Glutamatergic neuron (in vitro differentiated cells): ENCODE data around the gene METTL21C. TPM values are rescaled to one million over a fixed set of nuclear protein-coding genes. Genes with fewer than 3 reads are reported as not detected.

Experiments used
- DNase-seq: peaks from one replicate; pipeline ENCODE4 v3.0.0; 2022
- H3K27ac Mint-ChIP-seq: one replicate; pipeline ENCODE4 v1.8.0; 2020; ENCODE audit warnings: mild to moderate bottlenecking, mixed read lengths, inconsistent platforms; ENCODE audit not compliant: unreplicated experiment
- H3K27me3 Mint-ChIP-seq: one replicate; pipeline ENCODE4 v1.8.0; 2020; ENCODE audit warnings: mild to moderate bottlenecking, moderate library complexity, mixed read lengths, inconsistent platforms; ENCODE audit not compliant: unreplicated experiment
- H3K36me3 Mint-ChIP-seq: one replicate; pipeline ENCODE4 v1.8.0; 2020; ENCODE audit warnings: mild to moderate bottlenecking, mixed read lengths, inconsistent platforms; ENCODE audit not compliant: unreplicated experiment
- H3K4me1 Mint-ChIP-seq: one replicate; pipeline ENCODE4 v1.8.0; 2020; ENCODE audit warnings: mild to moderate bottlenecking, low read depth, mixed read lengths, inconsistent platforms; ENCODE audit not compliant: unreplicated experiment
- H3K4me3 Mint-ChIP-seq: one replicate; pipeline ENCODE4 v1.8.0; 2020; ENCODE audit warnings: mild to moderate bottlenecking, mixed read lengths, inconsistent platforms; ENCODE audit not compliant: unreplicated experiment
- H3K9me3 Mint-ChIP-seq: one replicate; pipeline ENCODE4 v1.8.0; 2020; ENCODE audit warnings: mild to moderate bottlenecking, moderate library complexity, mixed read lengths, inconsistent platforms; ENCODE audit not compliant: unreplicated experiment
- CTCF ChIP-seq: fragments of 200-600 bp; sonication (generic); IDR thresholded peaks from one replicate; pipeline ENCODE4 v1.5.0; 2021; ENCODE audit not compliant: partially characterized antibody, unreplicated experiment
- total RNA-seq: library from RNA; stranded (reverse); fragmentation: NEBNext Ultra II Directional; extraction: Animal tissue kit (Norgen Biotek cat#: 25700); gene quantifications from one replicate; pipeline ENCODE4 v1.2.1, GENCODE V29; 2021; ENCODE audit not compliant: unreplicated experiment

Gene METTL21C
- total RNA-seq, 1 donor from 2014 or later: not detected

- TF ChIP-seq CTCF: no peak
- Mint-ChIP-seq H3K27ac (no peak overlapping the region), H3K4me1 (no peaks in the 10 kb centered on the region), H3K4me3 (no peak overlapping the region), H3K9me3 (no peaks in the 10 kb centered on the region), H3K27me3 (no peaks in the 10 kb centered on the region), H3K36me3 (peaks cover 11% of the 10 kb centered on the region)
- no peak for DNase-seq
These were observed 35.6 kb downstream of the METTL21C start for GRCh38 chr13:102659168-102659713.

GRCh38 chr13:102658660-102659059 is 36.2 kb downstream of the METTL21C start:
- H3K36me3 Mint-ChIP-seq: peaks cover 11% of the 10 kb centered on the region
- DNase-seq: no peak
- no peaks in the 10 kb centered on the region for H3K9me3 Mint-ChIP-seq
- no peaks in the 10 kb centered on the region for H3K27me3 Mint-ChIP-seq
- no peak for TF ChIP-seq CTCF
- H3K4me1 Mint-ChIP-seq: no peaks in the 10 kb centered on the region
- H3K4me3 Mint-ChIP-seq: no peak overlapping the region
- H3K27ac Mint-ChIP-seq: no peak overlapping the region

DNA sequence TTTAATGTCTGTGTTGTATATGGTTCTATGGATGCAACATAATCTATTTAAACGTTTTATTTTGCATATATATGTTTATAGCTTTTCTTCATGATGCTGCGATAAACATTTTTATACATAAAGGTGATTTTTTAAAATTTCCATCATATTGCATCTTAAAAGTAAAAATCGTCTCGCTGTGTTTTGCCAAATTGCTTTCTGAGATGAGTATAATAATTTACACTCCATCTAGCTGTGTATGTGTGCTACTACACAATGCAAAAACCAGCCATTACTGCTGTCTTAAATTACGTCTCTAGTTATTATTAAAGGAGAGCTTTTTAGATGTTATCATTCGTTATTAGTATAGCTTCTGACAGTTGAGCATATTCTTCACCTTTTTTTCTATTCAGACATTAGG is 37.2 kb downstream of the METTL21C start:
- Mint-ChIP-seq H3K27ac (no peak overlapping the region), H3K9me3 (no peaks in the 10 kb centered on the region), H3K27me3 (no peaks in the 10 kb centered on the region), H3K4me3 (no peak overlapping the region), H3K36me3 (peaks cover 11% of the 10 kb centered on the region), H3K4me1 (no peaks in the 10 kb centered on the region)
- no peak for DNase-seq
- TF ChIP-seq CTCF: peak; percentile 56

DNA sequence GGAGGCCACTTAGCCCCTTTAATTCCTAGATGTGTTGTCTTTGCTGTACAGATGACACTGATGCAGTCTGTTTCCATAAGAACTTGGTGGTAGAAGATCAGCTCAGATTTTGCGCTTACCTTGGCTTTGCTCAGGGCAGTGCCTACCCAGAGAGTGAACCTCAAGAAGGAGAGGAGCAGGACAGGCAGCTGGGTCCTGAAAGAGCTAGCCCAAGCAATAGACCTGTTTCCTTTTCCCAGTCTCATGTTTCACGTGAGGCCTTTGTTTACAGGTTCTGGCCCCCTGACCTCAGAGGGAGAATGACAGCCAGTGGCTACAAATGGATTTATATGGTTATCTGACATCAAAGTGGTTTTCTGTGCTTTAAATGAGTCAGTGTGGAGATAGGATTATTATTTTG is 40.1 kb downstream of the METTL21C start:
- Mint-ChIP-seq H3K4me3 (no peak overlapping the region), H3K36me3 (peaks cover 11% of the 10 kb centered on the region), H3K4me1 (peaks cover 6% of the 10 kb centered on the region), H3K9me3 (no peaks in the 10 kb centered on the region), H3K27me3 (no peaks in the 10 kb centered on the region), H3K27ac (no peak overlapping the region)
- DNase-seq: no peak
- TF ChIP-seq CTCF: no peak

GRCh38 chr13:102651892-102652291 is 43.0 kb downstream of the METTL21C start:
- no peak overlapping the region for H3K27ac Mint-ChIP-seq
- H3K4me1 Mint-ChIP-seq: peaks cover 10% of the 10 kb centered on the region
- no peak for TF ChIP-seq CTCF

More at GRCh38 chr13:102651892-102652291, 43.0 kb downstream of the METTL21C start:
- H3K9me3 Mint-ChIP-seq: no peaks in the 10 kb centered on the region
- H3K36me3 Mint-ChIP-seq: no peaks in the 10 kb centered on the region
- no peak for DNase-seq
- no peaks in the 10 kb centered on the region for H3K27me3 Mint-ChIP-seq
- H3K4me3 Mint-ChIP-seq: no peak overlapping the region
